ENCODE results near the gene PLA2G2E.

The PLA2G2E gene

DNA sequence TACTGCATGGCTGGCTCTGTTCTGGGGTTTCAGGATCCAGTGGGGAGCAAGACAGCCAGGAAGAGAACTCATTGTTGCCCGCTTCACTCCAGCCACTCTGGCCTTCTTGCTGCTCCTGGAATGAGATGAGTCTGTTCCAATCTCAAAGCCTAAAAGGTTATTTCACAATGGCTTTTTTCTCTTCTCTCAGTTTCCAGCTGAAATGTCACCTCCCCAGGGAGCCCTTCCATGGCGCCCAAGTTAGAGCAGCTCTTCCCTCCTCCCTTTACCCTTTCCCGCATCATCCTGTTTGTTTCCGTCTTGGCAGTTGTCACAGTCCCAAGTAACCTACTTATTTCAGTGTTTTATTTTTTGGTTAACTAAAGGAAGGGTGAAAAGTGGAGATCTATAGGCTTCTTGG, 40.2 kb upstream of the PLA2G2E start:
- Histone ChIP-seq H3K27me3 (peaks cover 35% of the 10 kb centered on the region), H3K4me1 (ENCODE audit: control insufficient read depth in 1 of 2, insufficient read depth in 1 of 2, low read depth in 1 of 2, low read length in 1 of 2) (no peaks in the 10 kb centered on the region), H3K36me3 (no peaks in the 10 kb centered on the region), H3K9me3 (no peaks in the 10 kb centered on the region), H3K4me3 (ENCODE audit: low read depth in 1 of 2, low read length in 1 of 2) (no peak overlapping the region), H3K27ac (no peak overlapping the region)
- TF ChIP-seq, protein P1, sequence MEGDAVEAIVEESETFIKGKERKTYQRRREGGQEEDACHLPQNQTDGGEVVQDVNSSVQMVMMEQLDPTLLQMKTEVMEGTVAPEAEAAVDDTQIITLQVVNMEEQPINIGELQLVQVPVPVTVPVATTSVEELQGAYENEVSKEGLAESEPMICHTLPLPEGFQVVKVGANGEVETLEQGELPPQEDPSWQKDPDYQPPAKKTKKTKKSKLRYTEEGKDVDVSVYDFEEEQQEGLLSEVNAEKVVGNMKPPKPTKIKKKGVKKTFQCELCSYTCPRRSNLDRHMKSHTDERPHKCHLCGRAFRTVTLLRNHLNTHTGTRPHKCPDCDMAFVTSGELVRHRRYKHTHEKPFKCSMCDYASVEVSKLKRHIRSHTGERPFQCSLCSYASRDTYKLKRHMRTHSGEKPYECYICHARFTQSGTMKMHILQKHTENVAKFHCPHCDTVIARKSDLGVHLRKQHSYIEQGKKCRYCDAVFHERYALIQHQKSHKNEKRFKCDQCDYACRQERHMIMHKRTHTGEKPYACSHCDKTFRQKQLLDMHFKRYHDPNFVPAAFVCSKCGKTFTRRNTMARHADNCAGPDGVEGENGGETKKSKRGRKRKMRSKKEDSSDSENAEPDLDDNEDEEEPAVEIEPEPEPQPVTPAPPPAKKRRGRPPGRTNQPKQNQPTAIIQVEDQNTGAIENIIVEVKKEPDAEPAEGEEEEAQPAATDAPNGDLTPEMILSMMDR (IDR thresholded peaks at IDR 0.05), result no peak

DNA sequence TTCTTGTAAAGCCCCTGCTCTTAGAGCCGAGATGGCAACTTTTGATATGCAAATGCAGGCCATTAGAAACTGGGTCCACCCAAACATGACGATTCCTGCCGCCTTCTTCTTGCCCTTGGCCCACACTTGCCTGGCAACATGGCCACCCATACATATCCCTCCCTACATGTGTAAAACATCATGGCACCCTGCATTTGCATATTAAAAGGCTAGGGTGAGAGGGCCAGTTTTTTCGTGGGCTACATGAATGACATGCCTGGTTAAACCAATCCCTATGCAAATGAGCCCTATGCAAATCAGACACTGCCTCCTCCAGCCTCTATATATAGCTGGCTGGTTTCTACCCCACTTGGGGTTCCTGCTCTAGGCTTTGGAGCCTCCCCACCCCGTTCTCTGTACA, 37.2 kb upstream of the PLA2G2E start:
- Histone ChIP-seq H3K36me3 (no peaks in the 10 kb centered on the region), H3K9me3 (no peaks in the 10 kb centered on the region), H3K27ac (no peak overlapping the region), H3K4me1 (ENCODE audit: control insufficient read depth in 1 of 2, insufficient read depth in 1 of 2, low read depth in 1 of 2, low read length in 1 of 2) (peaks cover 6 to 7% of the 10 kb centered on the region in 2 experiments), H3K27me3 (peaks cover 25% of the 10 kb centered on the region), H3K4me3 (ENCODE audit: low read depth in 1 of 2, low read length in 1 of 2) (no peak overlapping the region)
- TF ChIP-seq, protein P1 (IDR thresholded peaks at IDR 0.05), result no peak

DNA sequence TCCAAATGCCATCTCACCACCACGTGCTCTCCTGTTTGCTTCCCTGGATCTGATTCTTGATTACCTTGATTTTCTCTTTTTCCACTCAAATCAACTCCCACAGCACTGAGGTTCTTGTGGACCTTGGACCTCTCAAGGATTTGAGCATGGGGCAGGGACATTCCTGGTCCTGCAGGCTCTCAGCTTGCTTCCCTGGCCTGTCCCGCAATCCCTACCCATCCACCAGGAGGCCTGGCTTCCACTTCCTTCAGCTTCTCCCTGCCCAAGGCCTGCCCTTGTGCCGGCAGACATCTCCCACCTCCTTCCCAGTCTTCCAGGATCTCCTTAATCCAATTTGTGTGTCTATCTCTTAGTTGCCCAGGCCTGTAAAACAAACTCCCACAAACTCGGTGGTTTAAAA, 34.4 kb upstream of the PLA2G2E start:
- peaks cover 11% of the 10 kb centered on the region in 2 experiments for H3K4me1 ChIP-seq (ENCODE audit: control insufficient read depth in 1 of 2, insufficient read depth in 1 of 2, low read depth in 1 of 2, low read length in 1 of 2)
- TF ChIP-seq, protein P1 (IDR thresholded peaks at IDR 0.05), result no peak
- no peaks in the 10 kb centered on the region for H3K9me3 ChIP-seq
- no peaks in the 10 kb centered on the region for H3K36me3 ChIP-seq
- H3K27me3 ChIP-seq, result peaks cover 11% of the 10 kb centered on the region
- no peak overlapping the region for H3K27ac ChIP-seq
- no peak overlapping the region for H3K4me3 ChIP-seq (ENCODE audit: low read depth in 1 of 2, low read length in 1 of 2)

- Histone ChIP-seq H3K36me3 (no peaks in the 10 kb centered on the region), H3K4me3 (ENCODE audit: low read depth in 1 of 2, low read length in 1 of 2) (no peak overlapping the region), H3K27ac (no peak overlapping the region), H3K4me1 (ENCODE audit: control insufficient read depth in 1 of 2, insufficient read depth in 1 of 2, low read depth in 1 of 2, low read length in 1 of 2) (peaks cover 11% of the 10 kb centered on the region in 2 experiments), H3K9me3 (no peaks in the 10 kb centered on the region), H3K27me3 (no peaks in the 10 kb centered on the region)
- TF ChIP-seq, protein P1 (IDR thresholded peaks at IDR 0.05), result no peak
These were observed 32.2 kb upstream of the PLA2G2E start for GRCh38 chr1:19955534-19956170.

DNA sequence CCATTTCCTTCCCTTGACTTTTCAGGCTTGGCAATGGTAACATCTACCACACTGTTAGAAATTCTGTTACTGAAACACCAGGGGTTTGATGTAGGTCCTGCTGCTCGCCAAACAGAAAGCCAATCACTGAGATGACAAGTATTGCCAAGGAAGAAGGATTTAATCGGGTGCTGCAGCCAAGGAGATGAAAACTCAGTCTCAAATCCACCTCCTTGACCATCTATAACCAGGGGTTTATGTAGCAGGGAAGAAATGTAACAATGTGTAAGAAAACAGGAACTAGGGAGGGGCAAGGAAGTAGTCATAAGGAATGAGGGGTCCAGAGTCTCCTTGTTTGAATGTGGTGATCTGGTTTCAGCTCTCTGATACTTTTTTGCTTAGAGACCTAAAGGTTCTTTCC, 30.6 kb upstream of the PLA2G2E start:
- Histone ChIP-seq H3K36me3 (no peaks in the 10 kb centered on the region), H3K27me3 (no peaks in the 10 kb centered on the region), H3K27ac (no peak overlapping the region), H3K4me3 (ENCODE audit: low read depth in 1 of 2, low read length in 1 of 2) (no peak overlapping the region), H3K9me3 (no peaks in the 10 kb centered on the region), H3K4me1 (ENCODE audit: control insufficient read depth in 1 of 2, insufficient read depth in 1 of 2, low read depth in 1 of 2, low read length in 1 of 2) (peaks cover 11% of the 10 kb centered on the region in 2 experiments)
- TF ChIP-seq, protein P1 (IDR thresholded peaks at IDR 0.05), result no peak

Data from neutrophil (primary cell).